ENCODE measurements around the gene RBM17. TPM values are rescaled to one million over a fixed set of nuclear protein-coding genes. Genes with fewer than 3 reads are reported as not detected.
A peak's percentile ranks its signal among the peaks of the same experiment; 100 is the strongest.
"Not testable (repeated sequence)": the region's sequence is repeated elsewhere in the genome, so short reads cannot be mapped to it uniquely, and the experiment has no call there.

The RBM17 gene
- total RNA-seq, 2 experiments from 2014 or later, result 155 to 157 TPM

DNA sequence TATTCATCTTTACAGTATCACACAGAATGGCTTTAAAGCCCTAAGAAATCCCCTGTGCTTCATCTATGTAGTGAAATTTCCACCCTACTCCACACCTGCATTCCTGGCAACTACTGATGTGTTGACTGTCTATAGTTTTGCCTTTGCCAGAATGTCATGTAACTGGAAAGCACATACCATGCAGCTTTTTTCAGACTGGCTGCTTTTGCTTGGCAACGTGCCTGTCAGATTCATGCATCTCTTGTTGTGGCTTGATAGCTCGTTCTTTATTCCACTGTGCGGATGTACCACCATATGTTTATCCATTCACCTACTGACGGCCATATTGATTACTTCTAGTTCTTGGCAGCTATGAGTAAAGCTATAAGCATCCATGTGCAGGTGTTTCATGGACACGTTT lies 30.6 kb downstream of the RBM17 start:
- POLR2A ChIA-PET, result no interaction called here
- H3K36me3 Mint-ChIP-seq (ENCODE audit: low read depth), result peaks cover 25% of the 10 kb centered on the region
- H3K27me3 Mint-ChIP-seq, result no peaks in the 10 kb centered on the region
- no peak for DNase-seq
- H3K9me3 Mint-ChIP-seq, result no peaks in the 10 kb centered on the region
- CTCF ChIA-PET, result interaction anchor here (1.0 to 2.2 kb wide), 4 partner anchors 12 to 287 kb away, joined by 3 to 10 read pairs (median 6); no protein-coding TSS in a partner anchor
- H3K27ac Mint-ChIP-seq, result no peak overlapping the region
- peaks cover 19% of the 10 kb centered on the region for H3K4me1 Mint-ChIP-seq
- no peak overlapping the region for H3K4me3 Mint-ChIP-seq

DNA sequence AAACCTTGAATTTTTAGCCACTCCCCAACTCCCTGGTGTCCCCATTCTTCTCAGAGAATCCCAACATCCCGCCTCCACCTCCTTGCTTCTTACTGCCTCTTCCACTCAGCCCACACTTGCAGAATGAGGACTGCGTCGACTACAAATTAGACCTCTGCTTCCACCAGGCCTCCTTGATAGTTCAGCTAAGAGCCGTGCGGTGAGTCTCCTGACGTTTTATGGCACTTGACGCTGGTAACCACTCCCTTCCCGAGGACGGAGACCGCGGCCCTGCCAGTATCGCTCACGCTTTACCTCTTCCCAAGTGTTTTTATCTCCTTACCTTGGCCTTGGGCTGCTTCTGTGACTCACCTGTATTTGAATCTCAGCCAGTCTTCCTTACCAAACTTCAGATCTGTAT lies 31.1 kb downstream of the RBM17 start:
- Mint-ChIP-seq H3K36me3 (ENCODE audit: low read depth) (peaks cover 19% of the 10 kb centered on the region), H3K4me1 (peaks cover 19% of the 10 kb centered on the region), H3K9me3 (no peaks in the 10 kb centered on the region), H3K27ac (no peak overlapping the region), H3K4me3 (no peak overlapping the region), H3K27me3 (no peaks in the 10 kb centered on the region)
- DNase-seq, result no peak
- POLR2A ChIA-PET, result interaction anchor here (1.0 to 1.2 kb wide), 2 partner anchors 15 to 17 kb away, joined by 3 to 4 read pairs; no protein-coding TSS in a partner anchor
- CTCF ChIA-PET, result interaction anchor here (0.9 to 2.2 kb wide), 7 partner anchors 13 to 287 kb away, joined by 3 to 10 read pairs (median 3); partner anchors contain the start of gene PFKFB3

DNA sequence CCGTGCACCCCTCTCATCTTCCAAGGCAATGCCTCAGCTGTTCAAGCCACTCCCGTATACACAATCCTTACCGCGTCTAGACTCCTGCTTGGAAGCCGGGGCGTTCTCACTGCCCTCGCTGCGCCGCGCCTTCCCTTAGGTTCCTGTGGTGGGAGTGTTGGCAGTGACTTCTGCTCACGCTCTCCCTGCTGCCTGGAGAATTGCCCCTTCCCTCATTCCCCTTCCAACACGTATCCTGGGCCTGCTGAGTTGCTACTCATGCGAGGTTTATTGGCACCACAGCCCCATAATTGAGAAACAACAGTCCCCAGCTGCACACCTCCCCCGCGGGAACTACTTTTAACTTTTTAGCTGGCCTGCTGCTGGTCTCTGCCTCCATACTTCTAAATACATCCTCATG lies 31.9 kb downstream of the RBM17 start:
- Mint-ChIP-seq H3K4me3 (no peak overlapping the region), H3K36me3 (ENCODE audit: low read depth) (peaks cover 14% of the 10 kb centered on the region), H3K27me3 (no peaks in the 10 kb centered on the region), H3K27ac (no peak overlapping the region), H3K4me1 (peaks cover 17% of the 10 kb centered on the region), H3K9me3 (no peaks in the 10 kb centered on the region)
- POLR2A ChIA-PET, result interaction anchor here (1.0 to 1.2 kb wide), 2 partner anchors 14 to 16 kb away, joined by 3 to 4 read pairs; no protein-coding TSS in a partner anchor
- CTCF ChIA-PET, result interaction anchor here (0.9 to 2.2 kb wide), 4 partner anchors 53 to 286 kb away, joined by 3 to 10 read pairs (median 3); partner anchors contain the start of gene PFKFB3
- no peak for DNase-seq

DNA sequence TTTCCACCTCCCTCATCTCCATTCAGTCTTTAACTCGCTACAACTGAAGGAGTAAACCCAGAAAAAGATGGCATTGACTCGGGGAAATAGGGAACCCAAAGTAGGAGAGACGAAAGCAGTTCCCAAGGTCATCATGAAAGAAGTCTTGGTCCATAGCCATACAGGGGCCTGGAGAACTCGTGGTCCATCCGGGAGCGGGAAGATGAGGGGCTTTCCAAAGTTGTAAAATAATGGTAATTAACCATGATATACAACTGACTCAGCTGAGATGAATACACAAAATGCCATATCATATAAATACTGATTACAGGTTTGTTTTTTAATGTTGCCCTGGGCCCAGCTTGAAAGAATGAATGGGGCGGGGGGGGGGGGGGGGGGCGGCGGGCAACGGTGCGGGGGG lies 32.3 kb downstream of the RBM17 start:
- Mint-ChIP-seq H3K9me3 (no peaks in the 10 kb centered on the region), H3K27me3 (no peaks in the 10 kb centered on the region), H3K27ac (no peak overlapping the region), H3K36me3 (ENCODE audit: low read depth) (peaks cover 9% of the 10 kb centered on the region), H3K4me1 (peaks cover 19% of the 10 kb centered on the region), H3K4me3 (no peak overlapping the region)
- no peak for DNase-seq
- POLR2A ChIA-PET, result interaction anchor here (1.0 kb wide), 1 partner anchor 16 kb away, joined by 4 read pairs; no protein-coding TSS in a partner anchor
- CTCF ChIA-PET, result interaction anchor here (1.3 to 1.4 kb wide), 2 partner anchors 52 kb away, joined by 3 read pairs; no protein-coding TSS in a partner anchor

DNA sequence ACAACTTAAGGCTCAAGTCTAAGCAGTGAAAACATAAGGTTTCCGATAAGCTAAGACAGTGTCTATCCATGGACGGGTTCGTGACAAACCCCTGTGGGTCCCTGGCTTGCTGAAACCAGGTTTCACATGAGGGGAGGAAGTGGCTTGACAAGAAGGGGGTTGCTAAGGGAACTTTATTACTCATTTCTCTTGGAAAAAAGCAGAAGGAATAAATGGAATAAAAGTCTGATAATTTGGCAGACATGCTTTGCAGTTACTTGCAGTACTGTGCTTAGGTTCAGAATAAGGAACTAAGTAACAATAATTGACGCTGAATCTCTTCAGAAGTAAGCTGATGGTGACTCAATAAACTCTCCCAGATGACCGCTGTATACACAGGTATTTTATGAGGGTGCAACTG lies 34.7 kb downstream of the RBM17 start:
- POLR2A ChIA-PET, result interaction anchor here (0.8 to 1.5 kb wide), 2 partner anchors 28 to 40 kb away, joined by 3 read pairs; no protein-coding TSS in a partner anchor
- CTCF ChIA-PET, result interaction anchor here (1.0 kb wide), 1 partner anchor 279 kb away, joined by 3 read pairs; no protein-coding TSS in a partner anchor
- DNase-seq, result no peak

DNA sequence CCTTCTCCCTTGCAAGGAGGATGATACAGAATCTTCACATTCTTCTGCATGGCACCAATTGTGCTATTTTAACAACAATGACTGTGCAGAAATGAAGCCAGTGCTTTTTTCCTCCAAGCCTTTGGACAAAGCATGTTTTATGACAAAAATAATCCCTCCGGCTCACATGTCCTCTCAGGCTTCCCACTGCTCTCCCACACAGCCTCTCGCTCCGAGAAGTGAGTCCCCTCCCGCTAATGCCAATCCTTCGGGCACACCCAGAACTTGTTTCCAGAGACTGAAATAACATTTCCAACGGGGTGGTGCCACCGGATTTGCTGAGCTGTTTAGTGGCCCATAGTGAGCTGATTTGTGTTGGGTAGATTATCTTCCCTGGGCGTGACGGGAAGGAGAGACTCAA lies 35.8 kb downstream of the RBM17 start:
- H3K4me3 Mint-ChIP-seq, result no peak overlapping the region
- DNase-seq, result no peak
- POLR2A ChIA-PET, result interaction anchor here (0.9 kb wide), 1 partner anchor 20 kb away, joined by 3 read pairs; no protein-coding TSS in a partner anchor

More for the DNA sequence above, 34.7 kb downstream of the RBM17 start:
- Mint-ChIP-seq H3K4me3 (no peak overlapping the region), H3K27ac (peak overlapping the region; percentile 2), H3K36me3 (ENCODE audit: low read depth) (peaks cover 3% of the 10 kb centered on the region), H3K9me3 (no peaks in the 10 kb centered on the region), H3K4me1 (peaks cover 26% of the 10 kb centered on the region), H3K27me3 (no peaks in the 10 kb centered on the region)

DNA sequence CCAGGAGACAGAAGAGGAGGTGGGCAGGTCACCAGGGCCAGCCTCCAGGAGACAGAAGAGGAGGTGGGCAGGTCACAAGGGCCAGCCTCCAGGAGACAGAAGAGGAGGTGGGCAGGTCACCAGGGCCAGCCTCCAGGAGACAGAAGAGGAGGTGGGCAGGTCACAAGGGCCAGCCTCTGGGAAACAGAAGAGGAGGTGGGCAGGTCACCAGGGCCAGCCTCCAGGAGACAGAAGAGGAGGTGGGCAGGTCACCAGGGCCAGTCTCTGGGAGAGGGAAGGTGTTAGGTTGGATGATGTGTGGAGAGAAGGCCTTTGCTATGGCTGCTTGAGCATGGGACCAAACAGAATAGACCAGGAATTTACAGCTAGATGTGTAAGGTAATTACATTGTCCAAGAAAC lies 38.6 kb downstream of the RBM17 start:
- DNase-seq; H3K9me3 Mint-ChIP-seq; H3K36me3 Mint-ChIP-seq (ENCODE audit: low read depth); H3K27ac Mint-ChIP-seq; H3K27me3 Mint-ChIP-seq; H3K4me3 Mint-ChIP-seq: not testable (repeated sequence)
- ChIA-PET POLR2A (interaction anchor here (1.3 kb wide), 1 partner anchor 19 kb away, joined by 3 read pairs; no protein-coding TSS in a partner anchor), CTCF (interaction anchor here (1.3 kb wide), 1 partner anchor 46 kb away, joined by 3 read pairs; no protein-coding TSS in a partner anchor)
- peaks cover 54% of the 10 kb centered on the region for H3K4me1 Mint-ChIP-seq

More for the DNA sequence above, 35.8 kb downstream of the RBM17 start:
- Mint-ChIP-seq H3K9me3 (no peaks in the 10 kb centered on the region), H3K4me1 (peaks cover 37% of the 10 kb centered on the region), H3K36me3 (ENCODE audit: low read depth) (peaks cover 3% of the 10 kb centered on the region), H3K27ac (no peak overlapping the region), H3K27me3 (no peaks in the 10 kb centered on the region)
- CTCF ChIA-PET, result interaction anchor here (1.0 kb wide), 1 partner anchor 277 kb away, joined by 3 read pairs; no protein-coding TSS in a partner anchor

DNA sequence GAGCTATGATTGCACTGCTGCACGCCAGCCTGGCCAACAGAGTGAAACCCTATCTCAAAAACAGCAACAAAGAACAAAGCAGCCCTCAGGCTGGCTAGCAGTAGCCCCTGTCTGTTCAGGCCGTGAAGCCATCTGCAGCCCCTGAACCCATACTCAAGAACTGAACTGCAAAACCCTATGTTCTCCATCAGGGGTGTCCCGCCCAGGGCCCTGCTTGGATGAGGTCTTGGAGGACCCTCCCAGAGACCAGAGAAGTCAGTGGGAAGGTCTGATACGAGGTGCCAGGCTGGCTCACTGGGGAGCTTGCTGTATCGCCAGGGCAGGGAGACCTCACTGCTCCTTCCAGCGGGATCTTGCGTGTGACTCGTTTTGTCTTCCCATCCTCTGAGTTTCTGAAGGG lies 39.3 kb downstream of the RBM17 start:
- peaks cover 52% of the 10 kb centered on the region for H3K4me1 Mint-ChIP-seq
- ChIA-PET POLR2A (interaction anchor here (1.0 to 1.4 kb wide), 4 partner anchors 10 to 19 kb away, joined by 3 to 5 read pairs (median 3); no protein-coding TSS in a partner anchor), CTCF (interaction anchor here (1.2 to 1.9 kb wide), 3 partner anchors 45 to 278 kb away, joined by 3 to 5 read pairs (median 3); partner anchors contain the start of gene PFKFB3)
- H3K27ac Mint-ChIP-seq, result no peak overlapping the region
- no peaks in the 10 kb centered on the region for H3K27me3 Mint-ChIP-seq
- no peak for DNase-seq
- no peaks in the 10 kb centered on the region for H3K9me3 Mint-ChIP-seq
- no peaks in the 10 kb centered on the region for H3K36me3 Mint-ChIP-seq (ENCODE audit: low read depth)
- H3K4me3 Mint-ChIP-seq, result no peak overlapping the region

DNA sequence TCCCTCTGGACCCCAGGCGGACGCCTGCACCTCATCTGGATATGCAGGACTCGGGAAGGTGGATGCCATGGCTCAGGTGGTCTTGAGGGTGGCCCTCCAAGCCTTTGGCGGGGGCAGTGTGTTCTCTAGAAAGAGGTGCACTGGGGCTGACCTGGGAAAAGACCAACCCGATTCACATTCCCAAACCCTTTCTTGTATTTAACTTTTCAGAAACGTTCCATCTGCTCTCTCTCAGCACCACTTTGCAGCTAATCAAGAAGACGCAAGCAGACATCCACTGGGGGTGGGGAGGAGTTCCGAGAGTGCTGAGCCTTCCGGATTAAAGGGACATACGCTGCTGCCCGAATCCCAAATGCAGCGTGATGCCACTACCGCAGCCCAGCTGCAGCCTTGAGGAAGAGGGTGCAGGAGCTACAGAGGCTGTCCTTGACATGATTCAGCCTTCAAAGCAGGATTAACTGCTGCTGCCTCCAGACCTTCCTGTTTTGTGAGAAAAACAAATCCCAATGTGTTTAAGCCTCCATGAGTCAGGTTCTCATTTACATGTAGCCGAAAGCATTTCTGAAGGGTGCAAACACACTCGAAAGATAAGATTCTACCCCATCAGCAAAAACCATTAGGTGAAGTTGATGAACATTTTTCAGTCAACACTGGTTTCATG lies 39.9 kb downstream of the RBM17 start:
- Mint-ChIP-seq H3K27me3 (no peaks in the 10 kb centered on the region), H3K4me1 (peaks cover 45% of the 10 kb centered on the region), H3K36me3 (ENCODE audit: low read depth) (no peaks in the 10 kb centered on the region), H3K9me3 (no peaks in the 10 kb centered on the region), H3K4me3 (no peak overlapping the region), H3K27ac (no peak overlapping the region)
- ChIA-PET CTCF (interaction anchor here (1.2 to 1.9 kb wide), 2 partner anchors 74 to 277 kb away, joined by 3 to 5 read pairs; partner anchors contain the start of gene PFKFB3), POLR2A (interaction anchor here (1.0 to 1.9 kb wide), 6 partner anchors 10 to 74 kb away, joined by 3 to 5 read pairs (median 4); partner anchors contain the start of gene PFKFB3)
- no peak for DNase-seq

DNA sequence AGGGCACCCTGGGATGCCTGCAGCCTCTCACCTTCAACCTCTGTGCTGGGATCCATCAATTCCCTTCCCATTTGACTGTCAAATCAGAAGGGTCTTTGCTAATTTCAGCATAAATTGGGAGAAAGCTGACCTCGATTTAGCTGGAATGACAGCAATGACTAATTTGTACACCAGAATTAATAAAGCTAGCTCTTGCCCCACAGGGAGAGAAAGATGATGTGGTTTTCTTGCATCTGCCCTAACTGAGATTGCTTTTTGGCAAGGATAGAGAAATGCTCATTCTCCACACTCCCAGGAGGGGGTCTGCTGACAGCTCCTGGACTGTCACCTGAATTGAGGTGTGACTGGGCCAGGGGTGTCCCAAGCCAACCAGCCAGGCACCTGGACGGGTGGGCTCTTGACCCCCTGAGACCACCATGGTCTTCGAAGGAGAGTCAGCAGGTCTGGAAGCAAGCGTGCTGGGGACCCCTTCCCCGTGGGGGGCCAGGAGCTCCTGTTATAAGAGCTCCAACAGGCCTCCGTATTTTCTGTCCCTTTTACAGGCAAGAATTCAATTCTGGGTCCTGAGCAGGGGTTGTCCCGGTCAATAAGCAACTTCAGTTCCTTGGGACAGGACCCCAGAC lies 42.1 kb downstream of the RBM17 start:
- no peak overlapping the region for H3K4me3 Mint-ChIP-seq
- no peak overlapping the region for H3K27ac Mint-ChIP-seq
- no peak for DNase-seq
- no peaks in the 10 kb centered on the region for H3K36me3 Mint-ChIP-seq (ENCODE audit: low read depth)
- H3K4me1 Mint-ChIP-seq, result peaks cover 53% of the 10 kb centered on the region
- POLR2A ChIA-PET, result interaction anchor here (1.9 to 2.0 kb wide), 2 partner anchors 9 to 12 kb away, joined by 5 to 6 read pairs; no protein-coding TSS in a partner anchor
- H3K27me3 Mint-ChIP-seq, result no peaks in the 10 kb centered on the region
- H3K9me3 Mint-ChIP-seq, result no peaks in the 10 kb centered on the region
- CTCF ChIA-PET, result interaction anchor here (0.6 to 1.6 kb wide), 3 partner anchors 16 to 275 kb away, joined by 3 to 4 read pairs (median 4); no protein-coding TSS in a partner anchor

DNA sequence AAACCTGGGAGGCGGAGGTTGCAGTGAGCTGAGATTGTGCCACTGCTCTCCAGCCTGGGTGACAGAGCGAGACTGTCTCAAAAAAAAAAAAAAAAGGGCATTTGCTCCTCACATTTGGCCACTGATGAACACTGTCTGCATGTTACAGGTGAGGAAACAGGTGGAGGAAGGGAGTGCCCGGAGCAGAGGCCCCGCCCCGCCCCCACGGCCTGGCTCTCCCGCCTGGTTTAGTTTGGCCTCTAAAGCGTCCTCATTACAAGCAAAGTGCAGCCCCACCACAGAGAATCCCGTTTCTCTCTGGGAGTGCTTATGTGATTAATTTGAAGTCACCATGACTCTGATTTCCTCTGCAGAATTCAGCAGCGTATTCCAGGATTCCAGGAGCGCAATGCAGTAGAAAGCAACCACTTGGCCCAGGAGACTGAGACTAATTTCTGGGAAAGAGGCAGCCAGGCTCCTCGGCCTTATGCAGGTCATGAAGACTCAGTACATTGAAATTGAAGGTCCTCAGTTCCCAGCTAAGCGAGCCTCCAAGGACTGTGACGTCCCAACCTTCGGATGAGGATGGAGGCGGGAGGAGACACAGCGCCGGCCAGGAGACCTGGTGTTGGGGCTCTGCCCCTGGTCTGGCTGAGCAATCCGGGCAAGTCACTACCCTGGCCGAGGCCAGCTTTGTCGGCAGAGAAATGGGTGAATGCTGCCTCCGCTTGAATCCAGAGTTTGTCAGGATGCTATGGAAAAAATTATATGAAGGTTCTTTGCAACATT lies 44.7 kb downstream of the RBM17 start:
- DNase-seq, result no peak
- ChIA-PET POLR2A (interaction anchor here (0.9 to 3.6 kb wide), 2 partner anchors 13 to 67 kb away, joined by 3 to 29 read pairs; no protein-coding TSS in a partner anchor), CTCF (interaction anchor here (1.6 to 3.3 kb wide), 4 partner anchors 11 to 39 kb away, joined by 4 to 15 read pairs (median 6); no protein-coding TSS in a partner anchor)
- Mint-ChIP-seq H3K9me3 (no peaks in the 10 kb centered on the region), H3K4me3 (no peak overlapping the region), H3K27me3 (peaks cover 17% of the 10 kb centered on the region), H3K36me3 (ENCODE audit: low read depth) (no peaks in the 10 kb centered on the region), H3K27ac (no peak overlapping the region), H3K4me1 (peaks cover 68% of the 10 kb centered on the region)

All from activated CD4-positive, alpha-beta memory T cell treated with anti-CD3 and anti-CD28 coated beads, Interleukin-2, amount 10 ng/mL, durations not matched to agents 7 days and 5 days (primary cell).